Measurements from ENCODE around the gene DBI. TPM values are rescaled to one million over a fixed set of nuclear protein-coding genes. Genes with fewer than 3 reads are reported as not detected.
A peak's percentile ranks its signal among the peaks of the same experiment; 100 is the strongest.

Gene DBI
- 1,000 to 10,000 TPM in 1 of 4 donors, 100 to 1,000 TPM in 3; 461 to 1,006 (median 574) TPM for polyA plus RNA-seq
- long read RNA-seq, donor 1: 0 reads
- long read RNA-seq, donor 2, transcript DBI-202 (4 exons, 637 nt): major isoform, 166 of 185 reads
- long read RNA-seq, donor 2, partial matches to known transcripts: 12 of 185 reads
- long read RNA-seq, donor 2, other reads (novel, unspliced or antisense): 0 of 185 reads
- long read RNA-seq, donor 3, transcript DBI-206 (2 exons, 842 nt): minor isoform, 15 of 254 reads
- long read RNA-seq, donor 3, transcript DBI-202 (4 exons, 637 nt): major isoform, 209 of 254 reads
- long read RNA-seq, donor 3, transcript DBI-204 (5 exons, 576 nt): minor isoform, 7 of 254 reads
- long read RNA-seq, donor 3, partial matches to known transcripts: 17 of 254 reads
- long read RNA-seq, donor 3, other reads (novel, unspliced or antisense): 0 of 254 reads
- long read RNA-seq, donor 4, transcript DBI-202 (4 exons, 637 nt): major isoform, 10 of 11 reads
- long read RNA-seq, donor 4, partial matches to known transcripts: 0 of 11 reads
- long read RNA-seq, donor 4, other reads (novel, unspliced or antisense): 0 of 11 reads
- long read RNA-seq, donor 5, transcript DBI-202 (4 exons, 637 nt): major isoform, 105 of 132 reads
- long read RNA-seq, donor 5, transcript DBI-206 (2 exons, 842 nt): minor isoform, 14 of 132 reads
- long read RNA-seq, donor 5, partial matches to known transcripts: 7 of 132 reads
- long read RNA-seq, donor 5, other reads (novel, unspliced or antisense): 0 of 132 reads
- long read RNA-seq, donor 6, transcript DBI-204 (5 exons, 576 nt): minor isoform, 5 of 203 reads
- long read RNA-seq, donor 6, transcript DBI-202 (4 exons, 637 nt): major isoform, 173 of 203 reads
- long read RNA-seq, donor 6, transcript DBI-206 (2 exons, 842 nt): minor isoform, 5 of 203 reads
- long read RNA-seq, donor 6, partial matches to known transcripts: 14 of 203 reads
- long read RNA-seq, donor 6, other reads (novel, unspliced or antisense): 0 of 203 reads
- long read RNA-seq, donor 7: 0 reads
- long read RNA-seq, donor 8, transcript DBI-202 (4 exons, 637 nt): major isoform, 33 of 34 reads
- long read RNA-seq, donor 8, partial matches to known transcripts: 0 of 34 reads
- long read RNA-seq, donor 8, other reads (novel, unspliced or antisense): 0 of 34 reads
- long read RNA-seq, donor 9, transcript DBI-202 (4 exons, 637 nt): major isoform, 58 of 58 reads
- long read RNA-seq, donor 9, partial matches to known transcripts: 0 of 58 reads
- long read RNA-seq, donor 9, other reads (novel, unspliced or antisense): 0 of 58 reads
- long read RNA-seq, donor 10, transcript DBI-202 (4 exons, 637 nt): major isoform, 323 of 377 reads
- long read RNA-seq, donor 10, transcript DBI-206 (2 exons, 842 nt): minor isoform, 13 of 377 reads
- long read RNA-seq, donor 10, transcript DBI-204 (5 exons, 576 nt): minor isoform, 10 of 377 reads
- long read RNA-seq, donor 10, partial matches to known transcripts: 27 of 377 reads
- long read RNA-seq, donor 10, other reads (novel, unspliced or antisense): 0 of 377 reads

DNA sequence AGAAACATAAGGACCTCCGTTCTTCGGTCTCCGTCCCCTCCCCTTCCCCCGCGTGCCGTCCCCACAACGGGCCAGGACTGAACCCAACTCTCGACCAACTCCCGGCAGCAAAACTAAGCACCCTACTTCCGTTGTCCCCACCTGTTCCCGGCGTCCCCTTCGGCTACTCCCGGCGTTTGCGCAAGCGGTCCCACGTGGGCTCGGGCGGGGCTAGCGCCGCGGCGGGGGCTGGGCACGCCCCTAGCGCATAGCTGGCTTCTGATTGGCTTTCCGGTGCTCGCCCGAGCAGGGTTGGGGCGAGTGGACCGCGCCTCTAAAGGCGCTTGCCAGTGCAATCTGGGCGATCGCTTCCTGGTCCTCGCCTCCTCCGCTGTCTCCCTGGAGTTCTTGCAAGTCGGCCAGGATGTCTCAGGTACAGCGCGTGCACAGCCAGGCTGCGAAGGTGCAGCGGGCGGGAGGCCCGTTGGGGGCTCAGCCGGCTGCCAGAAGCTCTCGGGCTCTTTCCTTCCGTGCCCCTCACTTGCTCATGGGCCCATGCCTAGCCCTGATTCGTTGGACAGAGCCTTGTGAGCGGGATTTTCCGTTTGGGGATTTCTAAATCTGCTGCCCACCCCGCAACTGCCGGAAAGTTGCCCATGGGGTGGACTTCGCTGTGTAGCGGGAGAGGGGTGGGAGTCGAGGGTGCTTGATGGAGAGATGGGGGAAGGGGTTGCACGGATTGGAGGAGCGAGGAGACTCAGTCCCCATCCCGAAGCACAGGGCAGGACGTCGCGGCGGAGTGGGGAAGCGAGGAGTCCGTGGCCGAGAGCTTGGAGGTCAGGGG, at the start of gene DBI, which contains the start of gene C2orf76:
Gene DBI (plus strand): TSS at position 329 of the 823 bp plus-strand sequence. CDS start 75 bp downstream, at position 404.
Gene C2orf76 (minus strand): TSS at position 186 of the 823 bp plus-strand sequence. CDS start 26,875 bp downstream, outside the sequence.
- H3K4me3 ChIP-seq (ENCODE audit: low read depth in 1 of 3, low read length in 3 of 3): peak within 1 kb of the TSS; percentile 86 to 90 (median 86)
- H3K36me3 ChIP-seq (ENCODE audit: control insufficient read depth in 3 of 3, insufficient read depth in 2 of 3, low read depth in 1 of 3, low read length in 3 of 3): peaks cover 17 to 37% (median 21%) of the 10 kb centered on the region in 3 donors
- DNase-seq: peak; percentile 97 to 99
- H3K4me1 ChIP-seq (ENCODE audit: control insufficient read depth in 3 of 3, insufficient read depth in 2 of 3, low read depth in 1 of 3, low read length in 2 of 3): peaks cover 2 to 20% (median 4%) of the 10 kb centered on the region in 3 donors
- H3K27ac ChIP-seq (ENCODE audit: low read depth in 1 of 3, low read length in 2 of 3): peak within 1 kb of the TSS; percentile 83 to 95 (median 93)
- no peaks in the 10 kb centered on the region for H3K27me3 ChIP-seq (ENCODE audit: control insufficient read depth in 3 of 3, insufficient read depth in 3 of 3, low read length in 3 of 3)
- 0% methylated on average over 62 to 65 of the region's 65 CpGs for WGBS, 3 donors
- FAIRE-seq: no peak
- H3K9me3 ChIP-seq (ENCODE audit: control insufficient read depth in 2 of 2, insufficient read depth in 1 of 2, low read depth in 1 of 2, low read length in 1 of 2): no peaks in the 10 kb centered on the region

DNA sequence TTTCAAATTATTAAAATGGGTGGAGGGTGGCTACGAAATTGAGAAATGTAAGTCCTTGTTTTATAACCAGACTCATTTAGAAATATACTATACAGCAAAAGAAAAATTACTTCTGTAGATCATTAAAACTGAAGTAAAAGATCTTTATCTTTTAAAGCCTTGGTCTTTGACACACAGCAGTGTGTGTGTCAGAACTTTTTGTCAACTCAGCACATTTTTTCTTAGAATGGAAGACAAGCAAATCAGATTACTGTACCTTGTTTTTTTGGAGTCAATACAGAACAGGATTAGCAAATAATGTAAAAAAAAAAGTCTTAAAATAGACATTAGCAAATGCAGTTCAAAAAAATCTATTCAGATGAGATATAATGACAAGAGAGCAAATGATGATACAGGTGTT, 49.2 kb upstream of the DBI start:
- FAIRE-seq: no peak

DNA sequence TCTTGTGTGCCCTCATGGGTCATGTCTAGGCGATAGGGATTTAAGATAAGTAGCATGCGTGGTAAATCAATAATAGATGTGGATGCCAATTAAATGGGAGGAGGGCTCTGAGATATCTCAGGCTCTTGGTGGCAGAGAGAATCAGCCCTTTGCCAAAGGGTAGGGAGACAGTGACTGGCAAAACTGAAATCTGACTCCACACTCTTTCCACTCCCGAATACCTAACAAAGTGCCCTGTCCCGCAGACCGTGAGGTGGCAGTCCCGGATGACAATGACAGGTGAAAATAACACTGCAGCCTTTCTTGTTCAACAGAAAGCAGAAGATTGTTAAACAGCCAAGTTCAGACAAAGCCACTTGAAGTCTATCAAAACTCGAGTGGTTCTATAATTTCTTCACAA, 47.2 kb upstream of the DBI start:
- 18 to 71% (median 32%) methylated on average over 7 of the region's 7 CpGs for WGBS, 3 donors

More for the DNA sequence above, 49.2 kb upstream of the DBI start:
- no peaks in the 10 kb centered on the region for H3K27me3 ChIP-seq (ENCODE audit: control insufficient read depth in 3 of 3, insufficient read depth in 3 of 3, low read length in 3 of 3)
- H3K27ac ChIP-seq (ENCODE audit: low read depth in 1 of 3, low read length in 2 of 3): no peak overlapping the region
- H3K4me1 ChIP-seq (ENCODE audit: control insufficient read depth in 3 of 3, insufficient read depth in 2 of 3, low read depth in 1 of 3, low read length in 2 of 3): peaks cover 0 to 11% (median 0%) of the 10 kb centered on the region in 3 donors
- H3K9me3 ChIP-seq (ENCODE audit: control insufficient read depth in 2 of 2, insufficient read depth in 1 of 2, low read depth in 1 of 2, low read length in 1 of 2): no peaks in the 10 kb centered on the region
- no peak overlapping the region for H3K4me3 ChIP-seq (ENCODE audit: low read depth in 1 of 3, low read length in 3 of 3)
- whole genome bisulfite sequencing, 3 donors: 97 to 100% (median 98%) methylated on average over 1 of the region's 1 CpG
- no peak for DNase-seq
- H3K36me3 ChIP-seq (ENCODE audit: control insufficient read depth in 3 of 3, insufficient read depth in 2 of 3, low read depth in 1 of 3, low read length in 3 of 3): no peaks in the 10 kb centered on the region

DNA sequence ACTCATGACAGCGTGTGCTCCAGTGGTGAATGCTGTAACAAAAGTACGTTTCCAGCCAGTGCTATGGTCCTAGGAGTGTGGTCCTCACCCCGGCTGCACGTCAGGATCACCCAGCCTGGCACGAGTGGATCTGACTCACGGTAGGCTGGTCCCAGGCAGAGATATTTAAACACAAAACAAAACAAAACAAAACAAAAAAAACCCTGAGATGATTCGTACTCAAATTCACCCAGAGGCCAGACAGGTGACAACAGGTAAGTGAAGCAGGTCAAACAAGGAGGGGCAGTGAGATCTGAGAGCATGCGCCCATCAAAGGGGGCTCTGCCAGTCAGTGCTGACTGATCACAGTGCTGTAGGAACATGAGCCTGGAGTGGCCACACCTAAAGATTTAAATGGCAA, 43.3 kb upstream of the DBI start:
- Histone ChIP-seq H3K36me3 (ENCODE audit: control insufficient read depth in 3 of 3, insufficient read depth in 2 of 3, low read depth in 1 of 3, low read length in 3 of 3) (no peaks in the 10 kb centered on the region), H3K4me1 (ENCODE audit: control insufficient read depth in 3 of 3, insufficient read depth in 2 of 3, low read depth in 1 of 3, low read length in 2 of 3) (peaks cover 0 to 4% (median 2%) of the 10 kb centered on the region in 3 donors), H3K9me3 (ENCODE audit: control insufficient read depth in 2 of 2, insufficient read depth in 1 of 2, low read depth in 1 of 2, low read length in 1 of 2) (no peaks in the 10 kb centered on the region), H3K27ac (ENCODE audit: low read depth in 1 of 3, low read length in 2 of 3) (no peak overlapping the region), H3K4me3 (ENCODE audit: low read depth in 1 of 3, low read length in 3 of 3) (no peak overlapping the region), H3K27me3 (ENCODE audit: control insufficient read depth in 3 of 3, insufficient read depth in 3 of 3, low read length in 3 of 3) (no peaks in the 10 kb centered on the region)
- 80 to 88% (median 81%) methylated on average over 8 of the region's 8 CpGs for WGBS, 3 donors
- FAIRE-seq: no peak
- no peak for DNase-seq

More for the DNA sequence above, 47.2 kb upstream of the DBI start:
- Histone ChIP-seq H3K36me3 (ENCODE audit: control insufficient read depth in 3 of 3, insufficient read depth in 2 of 3, low read depth in 1 of 3, low read length in 3 of 3) (no peaks in the 10 kb centered on the region), H3K27ac (ENCODE audit: low read depth in 1 of 3, low read length in 2 of 3) (no peak overlapping the region), H3K27me3 (ENCODE audit: control insufficient read depth in 3 of 3, insufficient read depth in 3 of 3, low read length in 3 of 3) (no peaks in the 10 kb centered on the region), H3K9me3 (ENCODE audit: control insufficient read depth in 2 of 2, insufficient read depth in 1 of 2, low read depth in 1 of 2, low read length in 1 of 2) (no peaks in the 10 kb centered on the region), H3K4me3 (ENCODE audit: low read depth in 1 of 3, low read length in 3 of 3) (no peak overlapping the region), H3K4me1 (ENCODE audit: control insufficient read depth in 3 of 3, insufficient read depth in 2 of 3, low read depth in 1 of 3, low read length in 2 of 3) (peaks cover 0 to 14% (median 2%) of the 10 kb centered on the region in 3 donors)
- no peak for DNase-seq
- no peak for FAIRE-seq

DNA sequence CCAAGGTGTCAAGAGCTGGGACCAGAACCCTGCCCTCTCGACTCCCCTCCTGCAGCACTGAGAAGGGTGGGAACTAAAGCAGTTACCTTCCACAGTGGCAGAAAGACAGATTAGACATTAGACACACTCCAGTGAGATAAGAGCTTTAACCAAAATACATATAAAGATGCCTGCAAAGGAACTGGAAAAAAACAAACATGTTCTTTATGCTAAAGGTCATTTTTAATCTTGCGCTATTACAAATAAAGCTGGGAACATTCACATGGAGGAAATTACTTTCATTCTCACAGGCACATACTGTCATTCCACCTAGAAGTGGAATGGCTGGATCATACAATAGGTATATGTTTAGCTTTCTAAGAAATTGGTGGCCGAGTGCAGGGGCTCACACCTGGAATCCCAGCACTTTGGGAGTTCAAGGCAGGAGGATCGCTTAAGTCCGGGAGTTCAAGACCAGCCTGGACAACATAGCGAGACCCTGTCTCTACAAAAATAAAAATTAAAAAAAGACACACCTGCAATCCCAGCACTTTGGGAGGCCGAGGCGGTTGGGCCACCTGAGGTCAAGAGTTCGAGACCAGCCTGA, 42.0 kb upstream of the DBI start:
- H3K27ac ChIP-seq (ENCODE audit: low read depth in 1 of 3, low read length in 2 of 3): peak overlapping the region; percentile 27 to 54 (median 44)
- WGBS, 3 donors: 19 to 65% (median 47%) methylated on average over 9 of the region's 9 CpGs
- H3K27me3 ChIP-seq (ENCODE audit: control insufficient read depth in 3 of 3, insufficient read depth in 3 of 3, low read length in 3 of 3): no peaks in the 10 kb centered on the region
- H3K9me3 ChIP-seq (ENCODE audit: control insufficient read depth in 2 of 2, insufficient read depth in 1 of 2, low read depth in 1 of 2, low read length in 1 of 2): no peaks in the 10 kb centered on the region
- FAIRE-seq: no peak
- DNase-seq: peak; percentile 60 to 77
- peaks cover 0 to 4% (median 2%) of the 10 kb centered on the region in 3 donors for H3K4me1 ChIP-seq (ENCODE audit: control insufficient read depth in 3 of 3, insufficient read depth in 2 of 3, low read depth in 1 of 3, low read length in 2 of 3)
- no peaks in the 10 kb centered on the region for H3K36me3 ChIP-seq (ENCODE audit: control insufficient read depth in 3 of 3, insufficient read depth in 2 of 3, low read depth in 1 of 3, low read length in 3 of 3)
- H3K4me3 ChIP-seq (ENCODE audit: low read depth in 1 of 3, low read length in 3 of 3): peak overlapping the region in 1 of 3 donors; percentile 14

DNA sequence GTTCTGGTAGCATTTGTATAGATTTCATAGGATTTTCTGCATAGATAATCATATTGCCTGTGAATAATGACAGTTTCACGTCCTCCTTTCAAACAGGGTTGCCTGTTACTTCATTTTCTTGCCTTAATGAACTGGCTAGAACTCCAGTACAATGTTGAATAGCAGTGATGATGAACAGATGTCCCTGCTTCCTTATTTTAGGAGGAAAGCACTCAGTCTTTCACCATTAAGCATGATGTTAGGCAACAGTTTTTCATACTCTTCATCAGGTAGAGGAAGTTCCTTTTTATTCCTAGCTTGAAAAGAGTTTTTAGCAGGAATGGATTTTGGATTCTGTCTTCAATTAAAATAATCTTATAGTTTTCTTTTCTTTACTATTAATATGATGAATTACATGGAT, 39.8 kb upstream of the DBI start:
- H3K27ac ChIP-seq (ENCODE audit: low read depth in 1 of 3, low read length in 2 of 3): no peak overlapping the region
- no peak overlapping the region for H3K4me3 ChIP-seq (ENCODE audit: low read depth in 1 of 3, low read length in 3 of 3)
- DNase-seq (no peak), FAIRE-seq (no peak)
- 79 to 97% (median 94%) methylated on average over 1 of the region's 1 CpG for WGBS, 3 donors
- H3K36me3 ChIP-seq (ENCODE audit: control insufficient read depth in 3 of 3, insufficient read depth in 2 of 3, low read depth in 1 of 3, low read length in 3 of 3): no peaks in the 10 kb centered on the region
- H3K27me3 ChIP-seq (ENCODE audit: control insufficient read depth in 3 of 3, insufficient read depth in 3 of 3, low read length in 3 of 3): no peaks in the 10 kb centered on the region
- H3K4me1 ChIP-seq (ENCODE audit: control insufficient read depth in 3 of 3, insufficient read depth in 2 of 3, low read depth in 1 of 3, low read length in 2 of 3): peaks cover 0 to 4% (median 2%) of the 10 kb centered on the region in 3 donors
- H3K9me3 ChIP-seq (ENCODE audit: control insufficient read depth in 2 of 2, insufficient read depth in 1 of 2, low read depth in 1 of 2, low read length in 1 of 2): no peaks in the 10 kb centered on the region

DNA sequence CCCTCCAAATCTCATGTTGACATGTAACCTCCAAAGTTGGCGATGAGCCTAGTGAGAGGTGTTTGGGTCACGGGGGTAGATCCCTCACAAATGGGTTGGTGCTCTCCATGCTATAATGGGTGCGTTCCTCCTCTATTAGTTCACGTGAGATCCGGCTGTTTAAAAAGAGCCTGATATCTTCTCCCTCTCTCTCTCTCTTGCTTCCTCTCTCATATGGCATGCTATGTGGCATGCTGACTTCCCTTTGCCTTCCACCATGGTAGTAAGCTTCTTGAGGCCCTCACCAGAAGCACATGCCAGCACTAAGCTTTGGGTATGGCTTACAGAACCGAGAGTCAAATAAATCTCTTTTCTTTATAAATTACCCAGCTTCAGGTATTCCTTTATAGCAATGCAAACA, 39.3 kb upstream of the DBI start:
- Histone ChIP-seq H3K4me3 (ENCODE audit: low read depth in 1 of 3, low read length in 3 of 3) (no peak overlapping the region), H3K4me1 (ENCODE audit: control insufficient read depth in 3 of 3, insufficient read depth in 2 of 3, low read depth in 1 of 3, low read length in 2 of 3) (peaks cover 0 to 4% (median 2%) of the 10 kb centered on the region in 3 donors), H3K36me3 (ENCODE audit: control insufficient read depth in 3 of 3, insufficient read depth in 2 of 3, low read depth in 1 of 3, low read length in 3 of 3) (no peaks in the 10 kb centered on the region), H3K27me3 (ENCODE audit: control insufficient read depth in 3 of 3, insufficient read depth in 3 of 3, low read length in 3 of 3) (no peaks in the 10 kb centered on the region), H3K9me3 (ENCODE audit: control insufficient read depth in 2 of 2, insufficient read depth in 1 of 2, low read depth in 1 of 2, low read length in 1 of 2) (no peaks in the 10 kb centered on the region), H3K27ac (ENCODE audit: low read depth in 1 of 3, low read length in 2 of 3) (no peak overlapping the region)
- WGBS, 3 donors: 93 to 98% (median 95%) methylated on average over 6 of the region's 6 CpGs
- DNase-seq (no peak), FAIRE-seq (no peak)
